DOHH2 (cell line): ENCODE results near the gene TTC13.

ENCODE experiments used
- H3F3A ChIP-seq: fragments of 200-600 bp; sonication (generic), shearing (Covaris generic); 2 replicates; pipeline ENCODE4 v1.6.0; 2016; ENCODE audit warnings: antibody characterized with exemption, mild to moderate bottlenecking; ENCODE audit not compliant: control insufficient read depth, insufficient read depth
- H3K27ac ChIP-seq: fragments of 200-600 bp; sonication (generic); 2 replicates; pipeline ENCODE4 v1.5.1; 2014; ENCODE audit warnings: low read depth, mild to moderate bottlenecking, low read length, moderate library complexity
- H3K27me3 ChIP-seq: fragments of 200-600 bp; sonication (generic); 2 replicates; pipeline ENCODE4 v1.6.1; 2014; ENCODE audit warnings: mild to moderate bottlenecking, low read length, mixed read lengths; ENCODE audit not compliant: control insufficient read depth
- H3K36me3 ChIP-seq: fragments of 200-600 bp; sonication (generic); 2 replicates; pipeline ENCODE4 v1.6.1; 2014; ENCODE audit warnings: mild to moderate bottlenecking, low read length, moderate library complexity, mixed read lengths; ENCODE audit not compliant: control insufficient read depth
- H3K4me1 ChIP-seq: fragments of 200-600 bp; sonication (generic); 2 replicates; pipeline ENCODE4 v1.6.1; 2014; ENCODE audit warnings: mild to moderate bottlenecking, low read length, mixed read lengths; ENCODE audit not compliant: control insufficient read depth
- H3K4me2 ChIP-seq: fragments of 200-600 bp; sonication (generic); 2 replicates; pipeline ENCODE4 v1.6.0; 2014; ENCODE audit warnings: mild to moderate bottlenecking, low read length, moderate library complexity
- H3K4me3 ChIP-seq: fragments of 200-600 bp; sonication (generic); 2 replicates; pipeline ENCODE4 v1.5.1; 2014; ENCODE audit warnings: mild to moderate bottlenecking, low read length, mixed read lengths
- H3K79me2 ChIP-seq: fragments of 200-600 bp; sonication (generic); 2 replicates; pipeline ENCODE4 v1.6.1; 2014; ENCODE audit warnings: mild to moderate bottlenecking, low read length, mixed read lengths; ENCODE audit not compliant: control insufficient read depth
- H3K9me2 ChIP-seq: fragments of 200-600 bp; sonication (generic); replicated peaks from 2 replicates; pipeline ENCODE4 v1.6.1; 2014; ENCODE audit warnings: mild to moderate bottlenecking, low read length, mixed read lengths; ENCODE audit not compliant: control insufficient read depth
- H3K9me3 ChIP-seq: fragments of 200-600 bp; sonication (generic); 2 replicates; pipeline ENCODE4 v1.6.1; 2014; ENCODE audit warnings: antibody characterized with exemption, low read length, mixed read lengths; ENCODE audit not compliant: control insufficient read depth, insufficient read depth
- H4K20me1 ChIP-seq: fragments of 200-600 bp; sonication (generic); 2 replicates; pipeline ENCODE4 v1.6.0; 2014; ENCODE audit warnings: low read depth, mild to moderate bottlenecking, antibody characterized with exemption, low read length, moderate library complexity; ENCODE audit not compliant: control insufficient read depth, insufficient read depth
- EZH2phosphoT487 ChIP-seq: fragments of 200-600 bp; sonication (generic); IDR thresholded peaks from 2 replicates; pipeline ENCODE4 v1.6.1; 2017; ENCODE audit warnings: borderline replicate concordance, mild to moderate bottlenecking, antibody characterized with exemption, low read length, moderate library complexity, mixed read lengths
- TF ChIP-seq, protein P1 (sequence below): fragments of 200-600 bp; sonication (generic); IDR thresholded peaks from one replicate; pipeline ENCODE4 v1.5.1; 2014; ENCODE audit warnings: antibody characterized with exemption, mild to moderate bottlenecking, low read depth, low read length; ENCODE audit not compliant: poor library complexity, severe bottlenecking

The TTC13 gene

DNA sequence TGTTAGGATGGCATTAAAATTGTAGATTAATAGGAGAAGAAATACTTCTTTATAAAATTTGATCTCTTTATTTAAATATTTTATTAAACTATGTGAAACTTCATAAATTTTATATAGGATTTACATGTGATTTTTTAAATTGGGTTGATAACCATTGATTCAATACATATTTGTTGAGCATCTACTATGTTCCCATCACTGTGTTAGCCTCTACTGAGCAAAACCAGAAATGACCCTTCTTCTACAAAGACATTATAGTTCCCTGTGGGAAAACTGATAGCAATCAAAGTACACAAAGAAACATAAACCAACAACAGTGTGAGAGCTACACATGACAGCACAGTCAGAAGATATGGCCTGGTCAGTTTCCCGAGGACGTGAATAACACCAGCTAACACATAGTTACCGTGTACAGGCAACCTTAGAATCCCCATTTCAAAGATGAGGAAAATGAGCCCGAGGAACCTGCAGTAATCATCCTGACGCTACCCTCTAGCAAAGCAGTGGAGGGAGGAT is 12.2 kb downstream of the TTC13 start:
- no peak overlapping the region for H3K4me3 ChIP-seq
- H3K36me3 ChIP-seq = peaks cover 15% of the 10 kb centered on the region
- no peak overlapping the region for H3K4me2 ChIP-seq
- H3K4me1 ChIP-seq = peaks cover 12% of the 10 kb centered on the region
- H3K9me3 ChIP-seq = no peaks in the 10 kb centered on the region
- H3K27me3 ChIP-seq = no peaks in the 10 kb centered on the region
- H3K27ac ChIP-seq = no peak overlapping the region
- peaks cover 5% of the 10 kb centered on the region; the same call in 1 of the 2 replicates for H4K20me1 ChIP-seq
- H3K9me2 ChIP-seq = no peaks in the 10 kb centered on the region
- H3F3A ChIP-seq = no peaks in the 10 kb centered on the region
- H3K79me2 ChIP-seq = peaks cover 79% of the 10 kb centered on the region
- TF ChIP-seq, protein P1, sequence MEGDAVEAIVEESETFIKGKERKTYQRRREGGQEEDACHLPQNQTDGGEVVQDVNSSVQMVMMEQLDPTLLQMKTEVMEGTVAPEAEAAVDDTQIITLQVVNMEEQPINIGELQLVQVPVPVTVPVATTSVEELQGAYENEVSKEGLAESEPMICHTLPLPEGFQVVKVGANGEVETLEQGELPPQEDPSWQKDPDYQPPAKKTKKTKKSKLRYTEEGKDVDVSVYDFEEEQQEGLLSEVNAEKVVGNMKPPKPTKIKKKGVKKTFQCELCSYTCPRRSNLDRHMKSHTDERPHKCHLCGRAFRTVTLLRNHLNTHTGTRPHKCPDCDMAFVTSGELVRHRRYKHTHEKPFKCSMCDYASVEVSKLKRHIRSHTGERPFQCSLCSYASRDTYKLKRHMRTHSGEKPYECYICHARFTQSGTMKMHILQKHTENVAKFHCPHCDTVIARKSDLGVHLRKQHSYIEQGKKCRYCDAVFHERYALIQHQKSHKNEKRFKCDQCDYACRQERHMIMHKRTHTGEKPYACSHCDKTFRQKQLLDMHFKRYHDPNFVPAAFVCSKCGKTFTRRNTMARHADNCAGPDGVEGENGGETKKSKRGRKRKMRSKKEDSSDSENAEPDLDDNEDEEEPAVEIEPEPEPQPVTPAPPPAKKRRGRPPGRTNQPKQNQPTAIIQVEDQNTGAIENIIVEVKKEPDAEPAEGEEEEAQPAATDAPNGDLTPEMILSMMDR = no peak
- TF ChIP-seq EZH2phosphoT487 = no peak

DNA sequence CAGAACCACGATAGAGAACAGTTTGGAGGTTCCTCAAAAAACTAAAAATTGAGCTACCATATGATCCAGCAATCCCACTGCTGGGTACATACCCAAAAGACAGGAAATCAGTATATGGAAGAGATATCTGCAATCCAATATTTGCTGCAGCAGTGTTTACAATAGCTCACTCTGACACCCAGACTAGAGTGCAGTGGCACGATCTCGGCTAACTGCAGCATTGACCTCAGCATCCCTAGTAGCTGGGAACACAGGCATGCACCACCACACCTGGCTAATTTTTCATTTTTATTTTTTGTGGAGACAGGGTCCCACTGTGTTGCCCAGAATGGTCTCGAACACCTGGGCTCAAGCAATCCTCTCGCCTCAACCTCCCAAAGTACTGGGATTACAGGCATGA is 13.1 kb downstream of the TTC13 start:
- no peaks in the 10 kb centered on the region for H3K9me2 ChIP-seq
- TF ChIP-seq, protein P1 = no peak
- TF ChIP-seq EZH2phosphoT487 = no peak
- no peaks in the 10 kb centered on the region for H3K27me3 ChIP-seq
- H3K79me2 ChIP-seq = peaks cover 80% of the 10 kb centered on the region
- H3K4me3 ChIP-seq = no peak overlapping the region
- peaks cover 22% of the 10 kb centered on the region for H3K36me3 ChIP-seq
- H3K27ac ChIP-seq = no peak overlapping the region
- peaks cover 19% of the 10 kb centered on the region for H3K4me1 ChIP-seq
- H4K20me1 ChIP-seq = peaks cover 5% of the 10 kb centered on the region; the same call in 1 of the 2 replicates
- H3F3A ChIP-seq = no peaks in the 10 kb centered on the region
- H3K9me3 ChIP-seq = no peaks in the 10 kb centered on the region
- H3K4me2 ChIP-seq = no peak overlapping the region

DNA sequence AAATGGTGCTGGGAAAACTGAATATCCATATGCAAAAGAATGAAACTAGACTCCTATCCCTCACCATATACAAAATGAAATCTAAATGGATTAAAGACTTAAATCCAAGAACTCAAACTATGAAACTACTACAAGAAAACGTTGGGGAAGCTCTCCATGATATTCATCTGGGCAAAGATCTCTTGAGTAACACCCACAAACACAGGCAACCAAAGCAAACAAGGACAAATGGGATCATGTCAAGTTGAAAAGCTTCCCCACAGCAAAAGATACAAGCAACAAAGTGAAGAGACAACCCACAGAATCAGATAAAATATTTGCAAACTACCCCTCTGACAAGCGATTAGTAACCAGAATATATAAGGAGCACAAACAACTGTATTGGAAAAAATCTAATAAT is 13.8 kb downstream of the TTC13 start:
- H3F3A ChIP-seq = peaks cover under 1% of the 10 kb centered on the region; the same call in 1 of the 2 replicates
- H3K9me3 ChIP-seq = no peaks in the 10 kb centered on the region
- TF ChIP-seq, protein P1 = no peak
- no peak for TF ChIP-seq EZH2phosphoT487
- H4K20me1 ChIP-seq = peaks cover 1% of the 10 kb centered on the region; the same call in 1 of the 2 replicates
- H3K4me2 ChIP-seq = no peak overlapping the region
- no peaks in the 10 kb centered on the region for H3K9me2 ChIP-seq
- no peak overlapping the region for H3K27ac ChIP-seq
- H3K4me1 ChIP-seq = peaks cover 24% of the 10 kb centered on the region
- peaks cover 77% of the 10 kb centered on the region for H3K79me2 ChIP-seq
- H3K27me3 ChIP-seq = no peaks in the 10 kb centered on the region
- H3K4me3 ChIP-seq = no peak overlapping the region
- peaks cover 17% of the 10 kb centered on the region for H3K36me3 ChIP-seq
